ENCODE measurements around the gene MPPE1. TPM values are rescaled to one million over a fixed set of nuclear protein-coding genes. Genes with fewer than 3 reads are reported as not detected.
"Not testable (repeated sequence)": the region's sequence is repeated elsewhere in the genome, so short reads cannot be mapped to it uniquely, and the experiment has no call there.

The MPPE1 gene
- total RNA-seq, 1 donor from 2014 or later: 29.4 TPM

DNA sequence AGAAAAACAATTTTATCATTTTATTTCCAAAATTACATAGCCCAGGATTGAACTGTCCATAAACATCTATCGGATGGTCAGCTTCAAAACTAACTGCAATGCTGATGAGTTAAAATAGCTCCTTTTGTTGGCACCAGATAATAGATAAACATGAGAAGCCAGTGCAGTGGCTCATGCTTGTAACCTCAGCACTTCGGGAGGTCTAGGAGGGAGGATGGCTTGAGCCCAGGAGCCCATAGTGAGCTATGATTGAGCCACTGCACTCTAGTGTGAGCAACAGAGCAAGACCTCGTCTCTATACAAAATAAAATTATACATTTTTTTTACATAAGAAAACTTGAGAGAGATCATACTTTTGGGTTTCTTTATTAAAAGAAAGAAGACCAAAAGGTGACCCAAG lies 38.6 kb upstream of the MPPE1 start:
- Histone ChIP-seq H4K20me1 (ENCODE audit: insufficient read depth, low read length) (no peaks in the 10 kb centered on the region), H3K36me3 (ENCODE audit: insufficient read depth, low read length) (no peaks in the 10 kb centered on the region), H3K4me1 (ENCODE audit: insufficient read depth, low read length) (peaks cover 22% of the 10 kb centered on the region), H3K79me2 (ENCODE audit: insufficient read depth, low read length) (no peaks in the 10 kb centered on the region), H3K27ac (ENCODE audit: low read depth, low read length) (peak overlapping the region; percentile 72), H2AFZ (ENCODE audit: low read depth, low read length) (peak overlapping the region; percentile 85), H3K4me2 (ENCODE audit: low read length) (peak overlapping the region; percentile 86), H3K9ac (ENCODE audit: low read length) (peak overlapping the region; percentile 79), H3K27me3 (ENCODE audit: insufficient read depth, low read length) (no peaks in the 10 kb centered on the region), H3K4me3 (ENCODE audit: insufficient read depth, low read depth, low read length) (peak overlapping the region; percentile 45), H3K9me3 (ENCODE audit: insufficient read depth, low read depth, low read length) (no peaks in the 10 kb centered on the region)
- H3K4me3 Mint-ChIP-seq (ENCODE audit: unreplicated experiment): peak overlapping the region; percentile 8
- H3K27me3 Mint-ChIP-seq (ENCODE audit: low read depth, unreplicated experiment): no peaks in the 10 kb centered on the region
- peaks cover 23% of the 10 kb centered on the region for H3K4me1 Mint-ChIP-seq (ENCODE audit: low read depth, unreplicated experiment)
- peaks cover 1% of the 10 kb centered on the region for H3K36me3 Mint-ChIP-seq (ENCODE audit: low read depth, unreplicated experiment)
- H3K9me3 Mint-ChIP-seq (ENCODE audit: unreplicated experiment): peaks cover 3% of the 10 kb centered on the region
- FAIRE-seq (no peak), DNase-seq (ENCODE audit: low read depth) (peak; percentile 53)
- TF ChIP-seq, protein P1, sequence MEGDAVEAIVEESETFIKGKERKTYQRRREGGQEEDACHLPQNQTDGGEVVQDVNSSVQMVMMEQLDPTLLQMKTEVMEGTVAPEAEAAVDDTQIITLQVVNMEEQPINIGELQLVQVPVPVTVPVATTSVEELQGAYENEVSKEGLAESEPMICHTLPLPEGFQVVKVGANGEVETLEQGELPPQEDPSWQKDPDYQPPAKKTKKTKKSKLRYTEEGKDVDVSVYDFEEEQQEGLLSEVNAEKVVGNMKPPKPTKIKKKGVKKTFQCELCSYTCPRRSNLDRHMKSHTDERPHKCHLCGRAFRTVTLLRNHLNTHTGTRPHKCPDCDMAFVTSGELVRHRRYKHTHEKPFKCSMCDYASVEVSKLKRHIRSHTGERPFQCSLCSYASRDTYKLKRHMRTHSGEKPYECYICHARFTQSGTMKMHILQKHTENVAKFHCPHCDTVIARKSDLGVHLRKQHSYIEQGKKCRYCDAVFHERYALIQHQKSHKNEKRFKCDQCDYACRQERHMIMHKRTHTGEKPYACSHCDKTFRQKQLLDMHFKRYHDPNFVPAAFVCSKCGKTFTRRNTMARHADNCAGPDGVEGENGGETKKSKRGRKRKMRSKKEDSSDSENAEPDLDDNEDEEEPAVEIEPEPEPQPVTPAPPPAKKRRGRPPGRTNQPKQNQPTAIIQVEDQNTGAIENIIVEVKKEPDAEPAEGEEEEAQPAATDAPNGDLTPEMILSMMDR (IDR thresholded peaks at IDR 0.05; ENCODE audit: insufficient read depth, low read depth, low read length): no peak
- TF ChIP-seq EZH2 (IDR thresholded peaks at IDR 0.05; ENCODE audit: insufficient read depth, low read length): no peak
- peak overlapping the region; percentile 91 for H3K27ac Mint-ChIP-seq (ENCODE audit: unreplicated experiment)

DNA sequence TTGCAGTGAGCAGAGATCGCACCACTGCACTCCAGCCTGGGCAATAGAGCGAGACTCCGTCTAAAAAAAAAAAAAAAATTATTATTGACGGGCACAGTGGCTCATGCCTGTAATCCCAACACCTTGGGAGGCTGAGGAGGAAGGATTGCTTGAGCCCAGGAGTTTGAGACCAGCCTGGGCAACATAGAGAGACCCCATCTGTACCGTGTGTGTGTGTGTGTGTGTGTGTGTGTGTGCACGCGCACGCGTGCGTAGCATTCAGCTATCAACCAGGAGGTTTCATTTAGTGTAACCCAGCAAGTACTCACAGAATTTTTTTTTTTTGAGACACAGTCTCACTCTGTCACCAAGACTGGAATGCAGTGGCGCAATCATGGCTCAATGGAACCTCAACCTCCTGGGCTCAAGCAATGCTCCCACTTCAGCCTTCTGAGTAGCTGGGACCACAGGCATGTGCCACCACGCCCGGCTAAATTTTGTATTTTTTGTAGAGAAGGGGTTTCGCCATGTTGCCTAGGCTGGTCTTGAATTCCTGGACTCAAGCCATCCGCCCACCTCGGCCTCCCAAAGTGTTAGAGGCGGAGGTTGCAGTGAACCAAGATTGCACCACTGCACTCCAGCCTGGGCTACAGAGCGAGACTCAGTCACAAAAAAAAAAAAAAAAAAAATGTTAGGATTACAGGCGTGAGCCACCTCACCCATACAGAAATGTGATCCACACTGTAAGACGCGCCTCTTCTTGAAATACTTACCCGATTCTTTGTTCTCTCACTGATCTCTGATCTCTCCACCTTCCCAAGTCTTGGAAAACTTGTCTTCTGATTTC lies 37.9 kb upstream of the MPPE1 start:
- not testable (repeated sequence) for H3K9me3 Mint-ChIP-seq (ENCODE audit: unreplicated experiment); H3K36me3 Mint-ChIP-seq (ENCODE audit: low read depth, unreplicated experiment); H3K27me3 ChIP-seq (ENCODE audit: insufficient read depth, low read length); H3K9me3 ChIP-seq (ENCODE audit: insufficient read depth, low read depth, low read length); H3K36me3 ChIP-seq (ENCODE audit: insufficient read depth, low read length); H4K20me1 ChIP-seq (ENCODE audit: insufficient read depth, low read length); H3K9ac ChIP-seq (ENCODE audit: low read length); H3K4me3 Mint-ChIP-seq (ENCODE audit: unreplicated experiment); H3K27ac ChIP-seq (ENCODE audit: low read depth, low read length); H2AFZ ChIP-seq (ENCODE audit: low read depth, low read length); H3K79me2 ChIP-seq (ENCODE audit: insufficient read depth, low read length); H3K4me3 ChIP-seq (ENCODE audit: insufficient read depth, low read depth, low read length); H3K27me3 Mint-ChIP-seq (ENCODE audit: low read depth, unreplicated experiment); FAIRE-seq; DNase-seq (ENCODE audit: low read depth)
- peak overlapping the region; percentile 6 for H3K4me2 ChIP-seq (ENCODE audit: low read length)
- peaks cover 22% of the 10 kb centered on the region for H3K4me1 ChIP-seq (ENCODE audit: insufficient read depth, low read length)
- H3K4me1 Mint-ChIP-seq (ENCODE audit: low read depth, unreplicated experiment): peaks cover 22% of the 10 kb centered on the region
- H3K27ac Mint-ChIP-seq (ENCODE audit: unreplicated experiment): peak overlapping the region; percentile 91

DNA sequence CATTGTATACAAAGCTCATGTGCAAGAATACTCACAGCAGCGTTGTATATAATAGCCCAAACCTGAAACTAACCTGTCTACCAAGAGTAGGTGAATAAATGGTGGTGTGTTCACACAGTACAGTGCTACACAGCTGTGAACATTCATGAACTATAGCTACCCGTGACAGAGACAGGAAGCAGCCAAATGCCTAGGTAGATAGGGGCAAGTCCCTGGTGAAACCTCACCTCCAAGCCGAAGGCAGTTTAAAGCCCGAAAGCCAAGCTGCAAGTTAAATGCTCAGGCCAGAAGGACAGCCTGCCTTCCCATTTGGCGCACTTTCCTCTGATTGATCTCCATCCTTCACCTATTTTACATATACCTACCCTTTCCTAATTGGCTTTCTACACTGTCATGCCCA lies 36.7 kb upstream of the MPPE1 start:
- peaks cover 22% of the 10 kb centered on the region for H3K4me1 ChIP-seq (ENCODE audit: insufficient read depth, low read length)
- Mint-ChIP-seq H3K27me3 (ENCODE audit: low read depth, unreplicated experiment) (no peaks in the 10 kb centered on the region), H3K4me3 (ENCODE audit: unreplicated experiment) (no peak overlapping the region), H3K9me3 (ENCODE audit: unreplicated experiment) (peaks cover 3% of the 10 kb centered on the region), H3K36me3 (ENCODE audit: low read depth, unreplicated experiment) (no peaks in the 10 kb centered on the region), H3K4me1 (ENCODE audit: low read depth, unreplicated experiment) (peaks cover 22% of the 10 kb centered on the region), H3K27ac (ENCODE audit: unreplicated experiment) (no peak overlapping the region)
- no peak overlapping the region for H3K4me2 ChIP-seq (ENCODE audit: low read length)
- no peak for FAIRE-seq
- H3K9ac ChIP-seq (ENCODE audit: low read length): no peak overlapping the region
- no peak overlapping the region for H3K4me3 ChIP-seq (ENCODE audit: insufficient read depth, low read depth, low read length)
- no peaks in the 10 kb centered on the region for H3K27me3 ChIP-seq (ENCODE audit: insufficient read depth, low read length)
- no peak overlapping the region for H2AFZ ChIP-seq (ENCODE audit: low read depth, low read length)
- H4K20me1 ChIP-seq (ENCODE audit: insufficient read depth, low read length): no peaks in the 10 kb centered on the region
- H3K27ac ChIP-seq (ENCODE audit: low read depth, low read length): no peak overlapping the region
- TF ChIP-seq, protein P1 (IDR thresholded peaks at IDR 0.05; ENCODE audit: insufficient read depth, low read depth, low read length): no peak
- no peak for TF ChIP-seq EZH2 (IDR thresholded peaks at IDR 0.05; ENCODE audit: insufficient read depth, low read length)
- no peaks in the 10 kb centered on the region for H3K79me2 ChIP-seq (ENCODE audit: insufficient read depth, low read length)
- H3K36me3 ChIP-seq (ENCODE audit: insufficient read depth, low read length): no peaks in the 10 kb centered on the region
- no peaks in the 10 kb centered on the region for H3K9me3 ChIP-seq (ENCODE audit: insufficient read depth, low read depth, low read length)
- DNase-seq (ENCODE audit: low read depth): no peak

Measured in astrocyte (in vitro differentiated cells and primary cell).